Sciatic nerve (tissue), 2 donors: ENCODE results near the gene TFF2. TPM values are rescaled to one million over a fixed set of nuclear protein-coding genes. Genes with fewer than 3 reads are reported as not detected.

ENCODE experiments used
- ATAC-seq: fragments of 200-7000 bp; cut with Tn5 transposase; one replicate; pipeline ENCODE4 v1.9.1; 2020; ENCODE audit warnings: mild to moderate bottlenecking, moderate library complexity
- DNase-seq: peaks from one replicate; pipeline ENCODE4 v3.0.0-alpha.2; 2020; ENCODE audit warnings: low spot score
- intact Hi-C: fragments of 100-400 bp; cut with DNase I; formaldehyde crosslinking; loops from one replicate; pipeline ENCODE4 v1.14.2; 2022
- total RNA-seq: library from RNA; stranded (reverse); fragmentation: NEBNext Ultra II Directional; extraction: Animal tissue kit (Norgen Biotek cat#: 25700); gene quantifications from one replicate; pipeline ENCODE4 v1.2.1, GENCODE V29; 2021
- donor health status: DM: no; HTN: no; CAD: no.
- donor health status: DM: no; HTN: no; CAD: no.

The TFF2 gene
- total RNA-seq, 1 donor from 2014 or later, result not detected

- DNase-seq, result no peak
- intact Hi-C loops, result no loop called here
These were observed 36.0 kb downstream of the TFF2 start for GRCh38 chr21:42314616-42315295.

DNA sequence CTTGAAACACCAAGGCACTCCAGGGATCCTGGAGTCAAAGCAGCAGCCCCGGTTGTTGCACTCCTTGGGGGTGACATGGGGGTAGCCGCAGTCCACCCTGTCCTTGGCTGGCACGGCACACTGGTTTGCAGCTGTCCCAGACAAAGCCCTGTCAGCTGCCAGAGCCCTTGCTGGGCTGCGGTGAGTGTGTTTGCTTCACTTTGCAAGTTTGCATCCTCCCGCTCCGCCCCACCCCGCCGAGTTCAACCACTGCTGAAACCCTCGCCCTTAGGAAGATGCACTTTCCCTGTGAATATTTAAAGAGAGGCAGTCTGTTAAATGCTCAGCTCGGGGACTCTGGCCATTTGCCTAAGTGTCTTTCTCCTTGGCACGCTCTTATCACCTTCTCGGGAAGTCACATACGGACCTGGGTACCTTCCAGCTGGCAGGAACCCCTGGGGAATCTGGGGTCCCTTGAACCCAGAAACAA lies 37.3 kb downstream of the TFF2 start:
- ATAC-seq (no peak), DNase-seq (no peak)
- intact Hi-C loops, result no loop called here

More at GRCh38 chr21:42314616-42315295, 36.0 kb downstream of the TFF2 start:
- ATAC-seq, result peak; percentile 1

DNA sequence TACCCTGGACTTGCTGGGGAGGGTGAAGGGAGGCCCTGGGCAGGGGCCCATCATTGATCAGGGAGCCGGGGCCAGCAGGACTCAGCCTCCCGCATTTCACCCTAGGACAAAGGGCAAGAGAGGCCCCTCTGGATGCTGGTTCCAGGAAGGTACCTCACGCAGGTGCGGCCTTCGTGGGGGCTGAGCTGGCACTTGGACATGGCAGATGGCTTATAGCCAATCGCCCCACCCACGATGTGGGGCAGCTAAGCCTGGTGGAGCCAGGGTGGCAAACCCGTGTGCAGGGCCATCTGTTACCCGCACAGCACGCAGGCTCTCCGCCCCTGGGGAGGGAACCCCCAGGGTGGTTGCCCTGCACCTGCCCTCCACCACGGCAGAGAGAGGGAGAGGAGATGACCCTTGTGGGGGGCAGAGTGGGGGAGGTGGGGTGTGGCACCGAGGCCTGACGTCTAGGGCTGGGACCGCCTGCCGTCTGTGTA lies 38.1 kb downstream of the TFF2 start:
- DNase-seq (no peak), ATAC-seq (no peak)
- intact Hi-C loops, result no loop called here

DNA sequence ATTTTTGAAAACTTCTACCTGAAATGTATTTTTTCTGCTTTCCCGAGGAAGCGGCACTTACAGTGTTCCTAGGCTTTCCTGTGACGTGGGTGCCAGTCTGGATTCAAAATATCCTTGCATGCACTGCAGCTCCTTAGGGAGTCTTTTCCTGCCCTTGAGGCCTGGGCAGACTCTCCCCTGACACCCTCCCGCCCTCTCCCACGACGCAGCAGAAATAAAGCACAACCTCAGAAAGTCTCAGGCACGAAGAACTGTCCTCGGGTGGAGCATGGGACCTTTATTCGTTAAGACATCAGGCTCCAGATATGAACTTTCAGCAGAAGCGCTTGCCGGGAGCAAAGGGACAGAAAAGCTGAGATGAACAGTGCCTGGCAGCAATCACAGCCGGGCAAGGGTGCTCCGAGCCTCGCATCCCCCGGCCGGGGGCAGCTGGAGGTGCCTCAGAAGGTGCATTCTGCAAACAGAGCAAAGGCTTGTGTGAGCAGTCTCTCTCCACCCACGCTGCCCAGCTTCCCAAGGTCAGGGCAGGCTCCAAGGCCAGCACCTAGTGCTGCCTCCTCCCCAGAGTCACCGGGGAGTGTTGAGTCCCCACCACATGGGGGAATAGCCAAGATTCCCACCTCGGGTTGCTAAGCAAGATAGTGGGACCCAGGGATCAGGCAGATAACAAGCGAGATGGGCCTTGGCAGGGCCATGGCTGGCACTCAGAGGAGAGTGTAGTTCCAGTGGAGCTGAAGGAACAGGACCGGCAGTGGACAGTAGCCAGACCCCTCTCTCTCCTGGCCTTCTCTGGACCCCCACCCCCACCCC lies 38.8 kb downstream of the TFF2 start:
- DNase-seq, result no peak
- intact Hi-C loops, result no loop called here
- ATAC-seq, result no peak

DNA sequence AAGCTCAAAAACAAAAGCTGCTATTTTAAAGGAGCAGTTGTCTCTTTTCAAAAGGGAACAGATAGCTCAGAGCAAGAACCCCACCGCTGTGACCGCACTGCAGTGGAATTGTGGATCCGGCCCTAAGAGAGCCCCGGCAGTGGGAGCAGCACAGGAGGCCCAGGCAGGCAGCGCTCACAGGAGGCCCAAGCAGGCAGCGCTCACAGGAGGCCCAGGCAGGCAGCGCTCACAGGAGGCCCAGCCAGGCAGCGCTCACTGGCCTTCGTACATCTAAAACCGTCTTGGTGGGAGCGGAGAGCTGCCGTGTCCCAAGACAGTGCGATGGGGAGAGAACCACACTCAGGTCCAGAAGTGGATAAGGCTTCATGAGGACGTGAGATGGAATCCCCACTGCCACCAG lies 39.6 kb downstream of the TFF2 start:
- ATAC-seq (no peak), DNase-seq (no peak)
- intact Hi-C loops, result no loop called here

DNA sequence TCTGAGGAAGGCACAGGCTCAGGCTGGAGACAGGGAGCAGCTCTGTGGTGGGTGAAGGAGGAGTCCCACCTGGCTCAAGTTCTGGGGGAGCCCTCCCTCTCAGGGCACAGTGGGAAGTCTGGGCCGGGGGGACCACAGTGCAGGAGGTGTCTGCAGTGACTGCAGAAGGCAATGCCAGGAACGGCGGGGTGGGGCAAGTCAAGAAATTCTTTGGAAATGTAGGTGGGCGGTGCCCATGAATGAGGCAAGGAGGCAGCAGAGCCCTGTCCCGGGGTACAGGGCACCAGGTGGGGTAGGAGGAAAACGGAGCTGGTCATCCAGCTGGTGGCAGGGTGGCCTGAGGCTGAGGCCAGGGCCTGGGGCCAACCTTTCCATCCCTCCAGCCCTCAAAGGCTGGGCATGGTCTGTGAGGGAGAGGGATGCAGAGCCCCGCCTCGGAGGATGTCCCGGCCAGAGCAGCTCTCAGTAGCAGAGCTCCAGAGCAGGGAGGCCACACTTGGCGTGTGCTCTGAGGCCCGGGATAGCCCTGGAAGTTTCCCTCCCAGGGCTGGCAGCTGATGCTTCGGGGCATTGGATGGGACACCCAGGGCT lies 40.3 kb downstream of the TFF2 start:
- ATAC-seq (peak; percentile 9), DNase-seq (no peak)
- intact Hi-C loops, result no loop called here

GRCh38 chr21:42309753-42310213 lies 41.0 kb downstream of the TFF2 start:
- DNase-seq (no peak), ATAC-seq (peak; percentile 57)
- intact Hi-C loops, result no loop called here

- intact Hi-C loops, result no loop called here
- peak; percentile 38 for DNase-seq
These were observed 41.7 kb downstream of the TFF2 start for GRCh38 chr21:42308914-42309752.

GRCh38 chr21:42308161-42308913 lies 42.5 kb downstream of the TFF2 start:
- ATAC-seq, result no peak
- DNase-seq, result no peak
- intact Hi-C loops, result no loop called here

More at GRCh38 chr21:42308914-42309752, 41.7 kb downstream of the TFF2 start:
- peak; percentile 18 for ATAC-seq

DNA sequence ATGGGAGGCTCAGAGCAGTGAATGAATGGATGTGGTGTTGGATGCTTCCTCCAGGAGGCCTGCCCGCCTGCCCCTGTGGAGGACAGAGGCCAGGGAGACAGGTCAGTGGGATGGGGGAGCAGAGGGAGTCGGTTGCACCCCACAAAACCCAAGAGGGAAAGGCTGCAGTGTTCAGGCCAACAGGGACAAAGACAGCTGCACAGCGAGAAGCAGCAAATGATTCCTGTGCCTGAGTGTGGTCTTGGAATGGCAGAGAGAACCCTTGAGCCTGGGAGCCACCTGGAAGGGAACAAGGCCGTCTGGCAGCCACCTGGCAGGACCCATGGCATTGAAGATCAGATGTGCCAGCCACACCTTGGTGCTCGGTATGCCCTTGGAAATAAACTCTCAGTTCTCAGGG lies 43.7 kb downstream of the TFF2 start:
- no peak for ATAC-seq
- DNase-seq, result no peak

GRCh38 chr21:42306366-42307035 lies 44.3 kb downstream of the TFF2 start:
- ATAC-seq (no peak), DNase-seq (peak; percentile 45)
- intact Hi-C loops, result no loop called here

More for the DNA sequence above, 43.7 kb downstream of the TFF2 start:
- intact Hi-C loops, result no loop called here

- DNase-seq, result peak; percentile 52
- no peak for ATAC-seq
- intact Hi-C loops, result no loop called here
These were observed 45.1 kb downstream of the TFF2 start for GRCh38 chr21:42305707-42306147.

DNA sequence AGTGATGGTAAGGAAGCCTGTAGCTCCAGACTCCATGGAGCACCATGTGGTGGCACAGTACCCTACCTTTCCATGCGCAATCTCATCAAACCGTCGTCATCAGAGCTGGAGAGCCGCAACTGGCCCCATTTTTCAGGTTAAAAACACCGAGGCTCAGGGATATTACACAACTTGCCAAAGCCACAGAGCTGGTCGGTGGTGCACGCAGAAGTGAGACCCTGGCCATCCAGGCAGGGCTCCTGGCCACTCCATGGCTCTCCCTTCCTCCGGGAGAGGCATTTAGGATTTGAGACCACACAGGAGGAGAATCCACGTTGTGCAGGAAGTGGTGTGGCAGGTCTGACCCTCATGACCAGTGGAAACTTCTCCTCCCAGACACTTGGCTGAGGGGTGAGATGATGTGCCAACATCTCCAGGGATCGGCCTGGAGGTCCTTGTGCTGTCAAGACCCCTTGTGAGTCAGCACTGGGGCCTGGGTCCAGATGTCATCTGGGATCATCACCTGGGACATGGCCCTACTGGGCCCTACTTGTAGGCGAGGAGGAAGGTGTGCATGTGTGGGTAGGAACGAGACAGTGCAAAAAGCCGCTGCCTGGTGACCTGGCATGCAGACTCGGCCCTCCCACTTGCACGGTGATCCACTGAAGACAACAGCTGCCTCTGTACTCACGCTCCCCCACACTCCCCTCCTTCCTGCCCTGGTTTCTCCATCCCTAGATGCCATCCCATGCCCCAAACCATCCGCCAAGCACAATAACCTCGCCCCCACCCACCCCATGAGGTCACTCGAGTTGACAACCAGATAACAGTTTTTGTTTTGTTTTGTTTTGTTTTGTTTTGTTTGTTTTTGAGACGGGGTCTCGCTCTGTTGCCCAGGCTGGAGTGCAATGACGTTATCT lies 46.0 kb downstream of the TFF2 start:
- intact Hi-C loops, result no loop called here
- DNase-seq, result peak; percentile 28

DNA sequence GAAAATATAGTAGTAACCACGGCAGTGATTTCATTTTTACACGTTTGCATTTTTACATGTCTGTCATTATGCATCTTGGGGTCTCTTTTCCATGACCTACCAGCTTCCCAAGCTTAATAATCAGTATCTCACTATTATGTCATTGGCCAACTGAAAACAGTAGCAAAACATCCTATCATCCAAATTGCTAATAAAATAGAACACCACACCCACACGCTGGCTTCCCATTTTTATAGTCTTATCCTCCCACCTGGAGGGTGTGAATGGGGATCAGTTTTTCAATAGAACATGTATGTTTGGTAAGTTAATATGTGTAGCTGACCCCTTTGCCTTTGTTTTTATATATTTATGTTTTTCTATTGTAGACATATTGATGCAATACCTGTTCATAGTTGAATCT lies 47.4 kb downstream of the TFF2 start:
- DNase-seq (no peak), ATAC-seq (no peak)
- intact Hi-C loops, result no loop called here

More for the DNA sequence above, 46.0 kb downstream of the TFF2 start:
- no peak for ATAC-seq

GRCh38 chr21:42302794-42303193 lies 48.0 kb downstream of the TFF2 start:
- ATAC-seq, result no peak
- intact Hi-C loops, result no loop called here
- DNase-seq, result no peak

DNA sequence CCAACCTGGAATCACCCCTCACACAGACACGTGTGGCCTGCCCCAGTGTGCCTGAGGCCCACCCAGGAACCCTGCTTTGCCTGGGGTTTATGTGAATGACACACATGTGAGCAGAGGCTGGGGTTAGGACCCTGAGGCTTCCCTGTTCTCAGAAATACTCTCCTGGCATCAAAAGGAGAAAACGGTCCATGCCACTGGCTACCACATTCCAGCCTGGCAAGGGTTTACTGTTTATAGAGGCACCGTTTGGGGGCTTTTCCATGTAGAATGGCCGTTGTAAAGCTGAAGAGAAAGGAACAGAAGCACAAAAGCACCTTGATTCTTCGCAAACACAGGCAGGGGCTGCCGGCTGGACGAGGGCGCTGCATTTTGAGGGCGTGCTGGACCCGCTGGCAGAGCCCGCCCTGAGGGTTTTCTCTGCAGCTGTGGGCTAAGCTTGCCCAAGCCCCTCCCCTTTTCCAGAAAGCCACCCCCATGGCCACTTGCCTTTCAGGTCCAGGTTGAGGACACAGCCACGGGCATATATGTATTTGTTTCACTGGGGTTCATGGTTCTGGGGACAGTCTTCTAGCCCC lies 48.6 kb downstream of the TFF2 start:
- ATAC-seq, result no peak
- no peak for DNase-seq
- intact Hi-C loops, result no loop called here
